CD4-positive, alpha-beta T cell treated with Interleukin-15 for 4 hours (primary cell): ENCODE data around the gene GALNT1.
A peak's percentile ranks its signal among the peaks of the same experiment; 100 is the strongest.

ENCODE experiments used
- DNase-seq: peaks from one replicate; pipeline ENCODE4 v3.0.0-alpha.2; 2020; ENCODE audit warnings: low spot score

Gene GALNT1

DNA sequence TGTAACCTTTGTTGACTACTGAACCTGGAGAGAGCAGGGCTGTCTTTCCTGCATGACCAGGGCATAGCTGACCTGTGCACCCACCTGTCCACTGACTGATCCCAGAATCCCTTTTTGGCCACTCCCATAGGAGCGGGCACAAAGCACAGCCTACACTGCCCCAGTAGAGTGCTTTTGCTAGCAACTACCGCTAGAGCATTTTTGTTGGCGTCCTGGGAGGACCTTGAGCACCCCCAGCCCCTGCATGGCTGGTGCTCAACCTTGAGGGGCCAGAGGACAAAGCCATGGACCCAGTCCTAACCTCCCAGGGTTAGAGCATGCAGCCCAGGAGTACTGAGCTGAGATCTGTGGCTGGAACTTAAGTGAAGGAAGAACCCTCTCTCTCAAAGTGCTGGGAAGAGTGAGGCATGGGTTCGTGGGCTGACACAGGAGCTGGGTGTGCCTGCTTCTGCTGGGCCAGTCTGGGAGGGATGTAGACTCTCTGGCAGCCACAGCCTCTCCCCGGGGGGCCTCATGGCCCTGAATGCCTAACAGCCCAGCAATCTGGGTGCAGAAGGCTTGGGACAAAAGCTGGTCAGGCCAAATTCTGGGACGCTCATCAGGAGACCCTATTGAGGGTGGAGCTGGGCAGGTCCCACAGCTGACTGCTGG is 140.0 kb downstream of the GALNT1 start:
- no peak for DNase-seq

DNA sequence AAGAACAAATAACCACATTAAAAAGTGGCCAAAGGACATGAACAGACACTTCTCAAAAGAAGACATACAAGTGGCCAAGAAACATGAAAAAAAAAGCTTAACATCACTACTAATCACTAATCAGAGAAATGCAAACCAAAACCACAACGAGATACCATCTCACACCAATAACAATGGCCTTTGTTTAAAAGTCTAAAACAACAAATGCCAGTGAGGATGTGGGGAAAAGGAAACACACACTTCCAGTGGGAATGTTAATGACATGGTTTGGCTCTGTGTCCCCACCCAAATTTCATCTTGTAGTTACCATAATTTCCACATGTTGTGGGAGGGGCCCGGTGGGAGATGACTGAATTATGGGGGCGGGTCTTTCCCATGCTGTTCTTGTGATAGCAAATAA is 147.1 kb downstream of the GALNT1 start:
- no peak for DNase-seq

DNA sequence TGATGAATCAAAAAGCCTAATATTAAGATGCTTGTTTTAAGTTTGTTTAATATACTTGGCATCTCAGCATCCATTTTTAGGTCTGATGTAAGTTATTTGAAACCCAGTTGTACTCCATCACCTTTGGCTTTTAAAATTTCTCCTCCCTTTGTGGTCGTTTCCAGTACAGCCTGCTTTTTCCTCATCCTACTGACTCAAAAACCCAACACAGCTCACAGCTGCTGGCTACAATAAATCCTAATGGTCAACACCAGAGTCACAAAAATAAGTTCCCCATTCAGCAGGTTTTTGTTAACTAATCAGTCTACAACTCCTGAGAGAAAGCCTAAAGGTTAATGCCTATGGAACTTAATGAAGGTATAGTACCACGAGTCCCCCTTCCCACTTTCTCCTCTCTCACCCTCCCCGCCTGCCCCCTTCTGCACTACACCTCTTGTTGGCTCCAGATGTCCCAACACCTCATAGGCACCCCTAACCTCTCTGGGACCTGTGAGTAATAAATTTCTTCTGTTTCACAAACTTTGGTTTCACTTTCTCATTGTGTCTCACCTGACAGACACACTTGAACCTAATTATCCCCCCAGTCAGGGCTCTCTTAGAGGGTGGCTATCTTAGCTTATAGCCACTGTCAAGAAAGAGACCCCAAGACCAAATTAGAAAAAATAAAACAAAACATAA is 148.6 kb downstream of the GALNT1 start:
- DNase-seq: no peak

DNA sequence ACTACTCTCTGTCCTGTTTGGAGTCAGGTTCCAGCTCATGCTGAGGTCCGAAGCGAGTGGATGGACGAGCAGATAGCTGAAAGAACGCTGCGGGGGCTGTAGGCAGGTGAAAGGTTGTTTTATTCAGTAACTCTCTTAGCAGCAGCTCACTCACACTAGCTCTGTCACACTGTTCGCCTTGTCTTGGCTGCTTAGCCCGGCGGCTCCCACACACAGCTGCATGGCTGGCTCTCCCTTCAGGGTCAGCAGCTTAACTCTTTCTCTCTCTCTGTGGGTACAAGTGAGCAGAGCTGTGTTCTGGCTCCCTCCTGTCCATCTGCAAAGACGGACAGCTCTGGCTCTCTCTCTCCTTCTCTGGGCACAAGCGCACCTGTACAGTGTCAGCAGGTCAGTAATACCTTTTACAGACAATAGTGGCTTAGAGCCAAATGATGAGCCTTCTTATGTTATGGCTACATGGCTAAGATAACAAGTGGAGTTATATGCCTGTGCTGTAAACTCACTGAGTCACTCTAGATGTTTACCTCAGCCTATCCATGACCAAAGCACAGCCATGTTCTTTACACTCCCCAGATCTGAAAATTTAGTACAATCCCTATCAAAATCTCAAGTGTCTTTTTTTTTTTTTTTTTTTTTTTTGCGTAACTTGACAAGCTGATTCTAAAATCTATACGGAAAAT is 149.3 kb downstream of the GALNT1 start:
- no peak for DNase-seq

DNA sequence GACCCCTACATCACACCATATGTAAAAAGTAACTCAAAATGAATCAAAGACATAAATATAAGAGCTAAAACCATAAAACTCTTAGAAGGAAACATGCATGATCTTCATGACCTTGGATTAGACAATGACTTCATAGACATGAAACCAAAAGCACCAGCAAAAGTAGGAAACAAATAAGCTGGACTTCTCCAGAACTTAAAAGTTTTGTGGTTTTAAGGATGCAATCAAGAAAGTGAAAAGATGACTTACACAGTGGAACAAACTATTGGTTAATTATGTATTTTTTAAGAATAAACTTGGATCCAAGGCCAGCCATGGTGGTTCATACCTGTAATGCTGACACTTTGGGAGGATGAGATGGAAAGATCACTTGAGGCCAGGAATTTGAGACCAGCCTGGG is 150.2 kb downstream of the GALNT1 start:
- no peak for DNase-seq

DNA sequence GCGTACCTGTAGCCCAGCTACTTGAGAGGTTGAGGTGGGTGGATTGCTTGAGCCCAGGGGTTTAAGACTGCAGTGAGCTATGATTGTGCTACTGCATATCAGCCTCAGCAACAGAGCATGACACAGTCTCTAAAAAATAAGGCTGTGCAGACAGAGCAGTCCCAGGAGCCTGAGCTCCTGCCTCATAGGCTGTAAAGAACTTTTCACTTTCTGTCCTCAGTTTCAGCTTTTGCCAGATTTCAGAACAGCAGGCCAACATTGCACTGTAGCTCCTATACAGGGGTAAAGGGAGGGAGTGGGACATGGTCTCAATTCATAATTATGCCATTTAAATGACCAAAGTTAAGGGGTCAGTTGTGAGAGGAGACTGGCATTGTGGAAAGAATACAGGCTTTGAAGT is 150.6 kb downstream of the GALNT1 start:
- DNase-seq: no peak

DNA sequence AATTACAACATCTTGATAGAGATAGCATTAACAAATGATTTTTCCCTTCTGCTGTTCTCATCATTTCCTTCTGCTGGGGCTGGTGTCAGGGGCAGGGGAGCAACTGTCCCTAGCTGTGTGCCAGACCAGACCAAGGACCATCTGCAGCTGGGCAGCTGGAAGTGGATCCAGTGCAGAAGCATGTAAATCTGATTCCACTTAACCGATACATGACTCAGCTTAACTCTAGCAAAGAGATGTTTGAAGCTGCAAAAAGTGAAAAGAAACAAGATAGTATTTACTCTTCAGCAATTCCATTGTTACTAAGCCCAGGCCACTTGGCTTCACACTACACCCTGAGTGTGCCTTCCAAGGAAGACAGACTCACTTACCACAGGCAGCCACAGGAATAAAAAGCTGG is 151.1 kb downstream of the GALNT1 start:
- no peak for DNase-seq

DNA sequence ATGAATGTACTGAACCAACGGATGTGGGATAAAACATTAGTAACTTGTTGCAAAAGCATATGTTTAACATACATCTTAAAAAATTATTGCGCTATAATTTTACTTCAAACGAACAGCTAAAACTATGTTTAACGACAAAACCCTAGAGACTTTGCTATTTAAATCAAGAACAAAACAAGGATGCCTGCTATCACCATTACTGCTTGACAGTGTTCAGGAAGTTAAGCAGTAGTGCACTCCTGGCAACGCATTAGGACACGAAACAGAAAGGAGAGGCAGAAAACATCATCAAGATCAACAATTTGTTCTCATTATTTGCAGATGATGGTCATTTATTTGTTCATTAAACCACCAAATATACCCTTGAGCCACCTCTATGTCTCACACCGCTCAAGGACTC is 151.9 kb downstream of the GALNT1 start:
- no peak for DNase-seq

DNA sequence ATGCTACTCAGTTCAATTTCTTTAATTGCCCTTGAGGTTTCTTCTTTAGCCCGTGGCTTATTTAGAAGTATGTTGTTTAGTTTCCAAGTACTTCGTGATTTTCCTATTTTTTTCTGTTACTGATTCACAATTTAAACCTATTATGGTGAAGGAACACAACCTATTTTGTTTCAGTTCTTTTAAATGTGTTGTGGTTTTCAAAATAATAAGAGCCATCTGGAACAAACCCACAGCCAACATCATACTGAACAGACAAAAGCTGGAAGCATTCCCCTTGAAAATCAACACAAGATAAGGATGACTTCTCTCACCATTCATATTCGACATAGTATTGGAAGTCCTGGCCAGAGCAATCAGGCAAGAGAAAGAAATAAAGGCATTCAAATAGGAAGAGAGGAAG is 155.2 kb downstream of the GALNT1 start:
- DNase-seq: no peak

DNA sequence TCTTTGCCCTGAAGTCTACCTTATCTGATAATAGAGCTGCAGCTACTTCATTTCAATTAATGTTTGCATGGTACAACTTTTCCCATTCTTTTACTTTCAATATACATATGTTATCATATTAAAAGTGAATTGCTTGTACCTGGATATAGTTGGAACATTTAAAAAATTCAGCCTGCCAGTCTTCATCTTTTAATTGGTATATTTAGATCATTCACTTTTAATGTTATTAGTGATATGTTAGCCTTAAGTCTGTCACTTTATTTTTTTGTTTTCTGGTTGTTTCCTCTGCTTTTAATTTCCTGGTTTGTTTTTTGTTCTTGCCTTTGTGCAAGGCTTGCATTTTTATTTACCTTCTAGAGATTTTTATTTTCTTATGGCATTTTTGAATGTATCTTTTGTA is 158.2 kb downstream of the GALNT1 start:
- DNase-seq: no peak

DNA sequence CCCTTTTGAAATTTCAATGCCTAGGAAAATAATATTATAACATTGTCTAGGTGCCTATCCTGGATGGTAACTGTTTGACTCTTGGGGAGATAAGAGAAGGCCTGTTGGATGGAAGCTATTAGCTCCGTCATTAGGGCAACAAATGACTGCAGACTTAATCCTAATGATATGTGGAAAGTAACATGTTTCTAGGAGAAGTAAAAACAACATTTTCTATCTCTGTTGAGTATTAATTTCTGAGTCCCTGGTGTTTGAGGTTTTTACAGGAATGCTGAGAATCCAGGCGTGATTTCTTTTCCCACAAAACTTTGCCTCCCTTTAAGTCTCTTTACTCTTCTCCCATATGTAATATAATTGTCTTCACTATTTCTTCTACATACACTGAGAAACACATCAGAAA is 159.1 kb downstream of the GALNT1 start:
- DNase-seq: no peak

DNA sequence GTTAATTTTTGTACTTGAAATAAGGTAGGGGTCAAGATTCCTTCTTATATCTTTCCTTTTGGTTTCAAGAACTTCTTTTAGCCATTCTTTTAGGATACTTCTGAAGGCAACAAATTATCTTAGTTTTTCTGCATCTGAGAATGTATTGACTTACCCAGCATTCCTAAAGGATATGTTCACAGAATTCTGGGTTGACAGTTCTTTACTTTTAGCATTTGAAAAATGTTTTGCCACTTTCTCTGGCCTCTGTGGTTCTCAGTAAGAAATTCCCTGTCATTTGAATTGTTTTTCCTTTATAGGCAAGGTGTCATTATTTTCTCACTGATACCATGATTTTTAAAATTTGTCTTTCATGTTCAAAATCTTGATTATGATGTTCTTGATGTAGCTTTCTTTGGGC is 162.4 kb downstream of the GALNT1 start:
- no peak for DNase-seq

DNA sequence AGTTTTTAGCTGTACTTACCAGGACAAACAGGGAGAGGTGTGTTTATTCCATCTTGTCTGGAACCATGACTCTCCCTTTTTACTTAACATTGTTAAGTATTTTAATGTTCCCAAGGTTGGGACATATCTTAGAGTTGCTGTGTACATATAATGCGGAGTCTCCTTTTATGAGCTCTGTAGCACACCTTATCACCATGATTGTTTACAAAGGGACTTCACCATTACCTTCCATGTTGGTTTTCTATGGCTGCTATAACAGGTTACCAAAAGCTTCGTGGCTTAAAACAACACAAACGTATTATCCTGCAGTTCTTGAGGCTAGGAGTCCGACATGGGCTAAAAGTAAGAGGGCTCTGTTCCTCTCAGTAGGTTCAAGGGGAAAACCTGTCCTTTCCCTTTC is 164.3 kb downstream of the GALNT1 start:
- DNase-seq: no peak

DNA sequence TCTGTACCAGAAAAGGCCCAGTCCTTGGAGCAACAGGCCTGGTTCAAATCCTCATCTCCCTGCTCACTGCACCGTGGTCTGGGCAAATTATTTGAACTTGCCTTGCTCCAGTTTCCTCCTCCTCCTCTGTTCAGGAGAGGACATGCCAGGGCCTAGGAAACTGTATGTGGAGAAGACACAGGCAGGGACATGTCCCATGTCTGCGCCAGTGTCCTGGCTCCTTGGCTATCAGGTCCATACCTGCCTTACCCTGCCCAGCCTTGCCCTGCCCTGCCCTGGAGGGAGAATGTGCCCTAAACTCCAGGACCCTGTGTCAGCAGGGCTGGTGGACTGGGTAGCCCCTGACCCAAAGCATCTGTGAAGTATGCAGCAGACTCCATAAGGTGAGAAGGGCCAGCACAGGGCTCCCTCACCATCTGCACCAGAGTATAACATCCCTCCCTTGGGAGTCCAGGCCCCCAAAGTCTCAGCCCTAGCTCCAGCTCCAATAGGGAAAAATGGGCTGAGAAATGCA is 165.3 kb downstream of the GALNT1 start:
- DNase-seq: no peak

DNA sequence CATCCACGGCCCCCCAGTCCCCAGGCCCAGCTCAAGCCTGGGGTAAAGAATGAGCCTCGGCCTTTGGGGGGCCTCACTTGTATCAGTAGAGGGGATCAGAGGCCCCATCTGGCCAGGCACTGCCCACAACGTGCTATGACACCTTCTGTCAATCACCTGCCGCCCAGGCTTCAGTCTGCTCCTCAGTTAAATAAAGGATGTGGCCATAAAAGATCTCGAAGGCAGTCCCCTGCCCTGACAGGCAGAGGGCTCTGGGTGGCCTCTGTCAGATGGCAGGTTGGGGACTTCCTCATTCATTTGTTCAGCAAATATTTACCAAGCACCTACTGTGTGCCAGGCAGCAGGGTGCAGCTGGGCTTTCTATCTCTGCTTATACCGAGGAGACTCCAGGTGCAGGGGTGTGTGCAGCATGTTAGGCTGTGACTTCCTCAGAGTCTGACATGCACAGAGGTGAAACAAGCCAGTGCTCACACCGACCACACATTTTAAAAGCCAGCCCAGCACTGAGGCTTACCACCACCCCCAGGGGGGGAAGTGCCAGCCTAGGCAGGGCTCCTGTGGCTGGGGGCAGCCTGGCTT is 166.4 kb downstream of the GALNT1 start:
- DNase-seq: no peak

DNA sequence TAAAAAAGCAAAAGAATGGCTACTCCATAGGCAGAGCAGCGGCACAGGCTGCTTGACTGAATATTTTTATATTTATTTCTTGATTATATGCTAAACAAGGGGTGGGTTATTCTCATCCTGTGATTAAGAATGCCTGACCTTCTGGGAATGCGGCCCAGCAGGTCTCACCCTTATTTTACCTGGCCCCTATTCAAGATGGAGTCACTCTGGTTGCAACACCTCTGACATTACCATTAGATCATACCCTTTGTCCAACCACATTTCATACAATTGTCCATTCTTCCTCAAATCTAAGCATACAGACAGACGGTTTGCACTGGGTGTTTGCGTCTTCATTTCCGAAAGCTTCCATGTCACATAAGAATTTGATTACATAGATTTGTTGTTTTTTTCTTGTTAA is 168.2 kb downstream of the GALNT1 start:
- DNase-seq: no peak

DNA sequence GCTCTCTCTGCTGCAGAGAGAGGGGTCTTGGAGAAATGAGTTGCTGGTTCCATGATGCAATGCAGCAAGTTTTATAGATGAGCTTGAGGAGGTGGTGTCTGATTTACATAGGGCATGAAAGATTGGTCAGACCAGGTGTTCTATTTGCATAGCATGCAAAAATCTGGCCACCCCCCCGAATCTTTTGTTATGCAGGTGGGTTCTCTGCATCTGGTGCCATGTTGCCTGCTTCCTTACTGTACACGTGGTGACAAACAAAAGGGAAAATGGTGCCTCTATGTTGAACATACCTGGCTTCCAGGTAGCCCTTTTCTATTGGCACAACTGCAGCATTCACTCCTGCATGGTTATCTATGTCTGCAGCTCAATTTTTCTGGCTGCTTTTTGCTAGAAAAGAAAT is 169.4 kb downstream of the GALNT1 start:
- no peak for DNase-seq

DNA sequence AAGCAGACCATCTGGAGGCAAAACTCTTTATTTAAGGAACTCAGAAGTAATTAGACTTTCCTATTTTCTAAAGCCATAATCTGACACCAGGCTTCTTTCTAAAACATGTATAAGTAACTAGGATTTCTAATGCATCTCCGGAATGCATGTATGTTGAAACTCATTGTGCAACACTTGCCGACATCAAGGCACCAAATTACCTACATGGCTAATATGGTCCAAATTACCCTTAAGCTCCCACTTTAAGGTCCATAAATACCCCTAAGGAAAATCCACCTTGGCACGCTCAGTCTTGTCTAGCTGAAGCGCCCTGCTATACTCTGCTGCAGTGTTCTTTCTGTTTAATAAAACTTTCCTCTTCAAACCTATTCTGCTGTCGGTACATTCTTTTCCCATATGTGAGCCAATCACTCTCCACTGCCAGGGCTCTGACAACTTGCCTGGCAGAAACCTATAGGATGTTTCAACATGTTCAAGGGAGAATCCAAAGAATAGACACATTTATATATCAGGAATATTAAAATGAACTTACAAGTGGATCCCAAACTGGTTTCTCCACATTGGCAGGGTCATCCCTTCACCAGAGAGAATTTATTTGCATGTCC is 171.9 kb downstream of the GALNT1 start:
- no peak for DNase-seq

DNA sequence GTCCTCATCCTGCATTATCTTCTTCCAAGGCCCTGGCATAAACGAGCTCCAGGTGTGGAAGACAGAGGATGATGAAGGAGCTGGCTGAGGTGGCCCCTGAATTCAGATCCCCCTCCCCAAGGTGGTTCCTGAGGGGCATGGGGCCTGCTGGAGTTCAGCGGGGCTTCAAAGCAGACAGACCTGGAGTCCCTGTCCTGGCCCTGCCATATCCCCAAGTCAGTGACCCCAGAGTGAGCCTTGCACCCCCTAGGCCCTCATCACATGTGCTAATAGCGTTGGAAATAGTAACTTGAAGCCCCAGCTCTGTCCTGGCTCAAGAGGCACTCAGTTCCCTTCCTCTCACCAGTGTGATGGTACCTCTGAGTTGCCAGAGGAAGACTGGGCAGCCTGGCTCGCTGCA is 172.9 kb downstream of the GALNT1 start:
- DNase-seq: no peak

DNA sequence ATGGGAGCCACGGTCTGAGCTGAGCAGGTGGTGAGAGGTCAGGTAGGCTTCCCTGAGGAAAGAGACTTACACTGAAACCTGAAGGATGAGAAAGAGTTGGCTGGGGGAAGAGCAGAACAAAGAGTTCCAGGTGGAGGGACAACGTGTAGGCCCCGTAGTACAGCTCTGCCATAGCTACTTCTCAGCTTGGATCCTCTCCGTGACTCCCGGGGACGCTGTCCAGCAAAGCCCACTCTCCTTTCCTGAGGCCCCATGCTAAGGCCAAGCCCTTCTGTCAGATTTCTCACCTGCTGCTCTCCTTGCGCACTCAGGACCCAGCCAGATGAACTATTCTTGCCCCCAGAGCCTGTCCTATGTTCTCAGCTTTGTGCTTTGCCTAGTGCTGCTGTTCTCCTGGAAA is 173.8 kb downstream of the GALNT1 start:
- DNase-seq: no peak

DNA sequence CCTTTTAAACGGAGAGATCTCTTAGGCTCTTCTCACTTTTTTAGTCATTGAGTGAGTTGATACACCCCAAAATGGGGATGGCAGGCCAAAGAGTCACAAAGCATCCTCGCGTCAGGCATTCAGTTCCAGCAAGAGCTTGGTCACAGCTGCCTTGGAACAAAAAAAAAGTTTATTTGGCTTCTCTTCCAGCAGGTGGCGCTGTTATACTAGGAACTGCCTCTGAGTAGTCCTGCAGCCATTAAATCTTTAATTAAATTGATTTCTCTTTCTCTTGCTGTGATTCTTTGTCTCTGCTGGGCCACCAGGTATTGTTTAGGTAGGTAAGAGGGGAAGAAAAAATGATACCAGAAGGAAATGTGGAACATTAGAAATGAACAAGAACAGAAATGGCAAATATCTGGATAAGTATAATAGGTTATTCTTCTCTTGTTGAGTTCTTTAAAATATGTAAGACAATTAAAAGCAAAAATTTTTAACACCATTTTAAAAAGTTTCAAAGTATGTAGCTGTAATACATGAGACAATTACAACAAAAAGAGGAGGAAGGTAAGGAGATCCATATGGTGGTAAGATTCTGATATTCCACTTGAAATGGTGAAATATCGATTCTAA is 175.1 kb downstream of the GALNT1 start:
- DNase-seq: peak; percentile 62
